ENCODE results near the gene TANC1.
"Not testable (repeated sequence)": the region's sequence is repeated elsewhere in the genome, so short reads cannot be mapped to it uniquely, and the experiment has no call there.

Gene TANC1

DNA sequence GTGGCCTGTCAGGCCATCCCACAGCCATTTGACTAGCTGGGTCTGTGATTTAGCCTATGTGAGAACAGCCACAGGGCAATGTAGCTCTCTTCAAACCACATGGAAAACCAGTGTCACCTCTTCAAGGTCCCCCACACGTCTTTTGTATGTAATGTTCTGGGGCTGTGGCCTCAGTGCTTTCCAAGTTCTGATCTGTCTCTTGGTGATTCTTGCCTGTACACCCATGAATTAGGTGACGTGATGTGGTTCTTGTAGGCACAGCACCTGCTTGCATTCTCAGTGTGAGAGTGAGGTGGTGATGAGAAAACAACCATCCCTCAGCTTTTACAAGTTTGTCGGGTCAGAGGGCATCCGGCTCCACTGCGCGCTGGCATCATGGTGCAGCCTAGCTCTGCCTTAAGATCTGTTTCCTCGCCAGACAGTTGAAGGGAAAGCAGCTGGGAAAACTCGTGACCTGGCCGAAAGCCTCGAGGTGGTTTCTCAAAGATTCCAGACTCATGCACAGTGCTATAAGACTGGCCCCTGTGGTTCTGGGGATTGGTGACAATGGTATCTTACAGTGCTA is 125.8 kb downstream of the TANC1 start:
- DNase-seq = no peak

DNA sequence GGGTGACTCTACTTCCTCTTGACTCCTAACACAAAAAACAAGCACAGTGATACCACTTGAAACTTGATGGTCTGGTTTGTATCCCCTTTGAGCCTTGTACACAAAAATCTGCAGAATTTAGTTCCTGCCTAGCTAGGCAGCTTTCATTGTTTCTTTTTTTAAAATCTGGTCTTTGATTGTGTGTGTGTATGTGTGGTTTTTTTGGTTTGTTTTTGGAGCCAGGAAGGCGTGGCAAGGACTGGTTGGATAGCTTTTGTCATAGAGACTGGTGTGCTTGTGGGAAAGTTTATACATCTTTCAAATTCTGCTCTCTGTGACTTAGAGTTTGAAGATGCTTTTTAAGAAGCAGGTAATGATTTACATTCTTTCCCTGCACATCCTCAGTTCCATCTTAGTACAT is 127.4 kb downstream of the TANC1 start:
- no peak for DNase-seq

DNA sequence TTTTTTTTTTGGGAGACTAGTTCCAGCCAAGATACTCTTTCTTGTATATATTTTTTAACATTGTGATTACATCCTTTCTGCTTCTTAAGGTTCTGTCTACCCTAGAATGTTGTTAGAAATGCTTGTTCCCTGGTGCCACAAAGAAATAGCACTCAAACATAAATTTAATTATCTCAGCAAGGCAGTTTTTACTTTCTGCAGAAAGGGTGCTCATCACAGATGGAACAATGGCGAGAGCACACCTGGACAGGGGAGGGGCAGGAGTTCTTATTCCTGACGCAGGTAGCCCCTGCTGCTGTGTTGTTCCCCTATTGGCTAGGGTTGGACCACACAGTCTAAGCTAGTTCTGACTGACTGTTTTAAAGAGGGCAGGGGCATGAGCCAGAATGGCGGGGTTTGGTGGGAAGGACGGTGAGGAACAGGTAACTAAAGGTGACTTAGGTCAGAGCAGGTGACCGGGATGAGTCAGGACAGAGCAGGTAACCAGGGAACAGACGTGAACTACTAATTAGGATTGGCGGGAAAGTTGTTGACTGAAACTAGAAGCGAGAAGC is 127.9 kb downstream of the TANC1 start:
- DNase-seq = not testable (repeated sequence)

GRCh38 chr2:159096901-159097300 is 128.5 kb downstream of the TANC1 start:
- no peak for DNase-seq

- no peak for DNase-seq
These were observed 129.9 kb downstream of the TANC1 start for GRCh38 chr2:159098361-159098760.

DNA sequence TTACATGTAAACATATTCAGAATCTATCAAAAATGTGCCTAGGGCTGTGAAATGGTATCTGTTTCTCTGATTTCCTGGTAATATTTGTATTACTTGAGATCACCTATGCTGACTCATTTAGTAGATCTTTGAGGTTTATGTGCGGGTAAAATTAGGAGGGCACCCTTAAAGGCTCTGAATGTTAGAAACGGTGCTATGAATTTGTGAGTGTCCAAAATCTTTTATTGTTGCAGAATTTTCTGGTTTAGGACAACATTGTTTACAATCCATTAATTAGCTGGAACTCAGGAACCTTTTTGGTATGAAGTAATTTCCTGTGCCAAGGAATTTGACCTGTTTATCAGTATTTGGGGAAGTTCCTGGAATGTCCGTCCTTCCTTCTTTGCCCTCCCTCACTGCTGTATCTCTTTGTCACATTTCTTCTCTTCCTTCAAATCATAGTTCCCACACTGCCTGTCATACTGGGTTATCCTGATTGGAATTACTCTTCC is 130.5 kb downstream of the TANC1 start:
- DNase-seq = no peak

GRCh38 chr2:159101755-159102489 is 133.5 kb downstream of the TANC1 start:
- DNase-seq = no peak

DNA sequence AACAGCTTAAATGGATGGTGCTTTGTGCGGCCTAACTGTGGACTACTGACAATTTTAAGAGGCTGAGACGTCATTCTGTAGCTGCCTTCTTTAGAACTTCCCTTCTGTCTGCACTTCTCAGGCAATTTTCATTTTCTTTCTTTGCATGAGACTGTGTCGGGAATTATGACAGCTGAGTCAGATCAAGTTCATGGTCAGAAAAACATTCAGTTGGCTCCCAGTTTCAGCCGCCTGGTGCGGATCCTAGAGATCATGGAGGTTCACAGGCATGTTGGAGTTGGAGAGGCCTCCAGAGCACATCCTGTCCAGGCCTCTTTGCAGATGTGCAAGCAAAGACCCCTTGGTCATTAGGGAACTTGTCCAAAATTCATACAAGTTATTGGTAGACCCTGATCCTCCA is 135.0 kb downstream of the TANC1 start:
- DNase-seq = no peak

DNA sequence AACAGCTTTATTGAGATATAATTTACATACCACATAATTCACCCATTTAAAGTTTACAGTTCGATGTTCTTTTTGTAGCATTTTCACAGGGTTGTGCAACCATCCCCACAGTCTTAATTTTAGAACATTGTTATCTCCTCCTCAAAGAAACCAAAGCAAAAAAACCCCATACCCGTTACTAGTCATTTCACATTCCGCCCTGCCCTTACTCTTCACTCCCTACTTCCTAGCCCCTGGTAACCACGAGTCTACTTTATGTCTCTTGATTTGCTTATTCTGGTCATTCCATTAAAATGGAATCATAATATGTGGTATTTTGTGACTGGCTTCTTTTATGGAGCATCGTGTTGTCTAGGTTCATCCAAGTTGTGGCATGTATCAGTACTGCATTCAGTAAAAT is 137.7 kb downstream of the TANC1 start:
- DNase-seq = no peak

DNA sequence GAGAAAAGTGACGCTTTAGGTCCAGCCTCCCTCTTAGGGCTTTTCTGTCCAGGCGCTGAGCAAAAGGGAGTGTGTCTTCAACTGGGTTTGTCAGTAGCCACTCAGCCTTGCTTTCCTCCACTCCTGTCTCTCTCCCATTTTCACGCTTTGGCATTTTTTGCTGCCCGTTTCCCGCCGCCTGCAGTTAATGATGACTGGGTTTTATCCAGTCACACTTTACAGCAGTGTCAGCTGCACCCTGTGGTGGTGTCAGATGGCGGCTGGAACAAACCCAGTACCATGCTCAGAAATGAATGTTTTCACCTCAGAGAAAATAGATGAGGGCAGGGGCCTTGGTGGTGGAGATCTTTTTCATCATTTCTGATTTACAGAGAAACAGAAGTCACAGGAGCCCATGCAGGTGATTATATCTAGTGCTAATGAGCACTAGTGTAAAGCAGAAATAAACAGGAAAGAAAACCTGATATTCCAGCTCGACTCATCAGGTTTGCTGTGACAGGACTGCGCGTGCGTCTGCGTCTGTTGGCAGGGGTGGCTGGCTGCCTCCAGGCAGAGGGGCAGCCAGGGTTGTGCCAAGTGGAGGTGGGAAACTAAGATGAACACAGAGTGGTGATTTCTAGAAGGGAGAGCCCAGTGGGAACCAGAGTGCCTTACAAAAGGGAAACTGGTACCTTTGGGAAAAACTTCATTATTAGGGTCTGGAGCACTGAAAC is 139.9 kb downstream of the TANC1 start:
- DNase-seq = no peak

DNA sequence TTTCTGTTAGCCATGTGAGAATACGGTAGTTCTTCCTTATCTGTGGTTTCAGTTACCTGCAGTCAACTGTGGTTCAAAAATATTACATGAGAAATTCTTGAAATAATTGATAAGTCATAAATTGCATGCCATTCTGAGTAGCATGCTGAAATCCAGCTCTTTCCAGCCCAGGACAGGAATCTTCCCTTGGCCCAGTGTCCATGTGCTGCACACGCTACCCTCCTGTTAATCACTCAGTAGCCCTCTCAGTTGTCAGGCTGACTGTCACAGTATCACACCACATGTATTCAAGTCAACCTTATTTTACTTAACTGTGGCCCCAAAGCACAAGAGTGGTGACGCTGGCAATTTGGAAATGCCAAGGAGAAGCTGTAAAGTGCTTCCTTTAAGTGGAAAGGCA is 141.1 kb downstream of the TANC1 start:
- no peak for DNase-seq

DNA sequence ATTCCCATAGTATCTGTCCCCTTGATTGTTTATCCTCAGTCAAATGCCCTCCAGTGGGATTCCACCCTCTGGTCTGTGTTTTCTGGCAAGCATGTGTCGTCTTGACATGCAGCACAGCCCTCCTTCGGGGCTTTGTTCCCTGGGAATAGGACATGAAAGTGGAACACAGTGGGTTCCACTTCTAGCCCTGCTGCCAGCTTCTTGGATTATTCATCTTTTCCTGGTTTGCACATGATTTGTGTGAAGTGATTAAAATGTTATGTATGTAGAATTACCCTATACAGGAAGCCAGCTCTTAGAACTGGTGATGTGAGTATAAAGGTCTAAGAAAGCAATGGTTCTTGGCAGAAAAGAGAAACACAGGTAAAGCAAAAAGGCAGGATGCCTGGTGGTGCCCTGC is 142.3 kb downstream of the TANC1 start:
- DNase-seq = no peak

- no peak for DNase-seq
These were observed 143.0 kb downstream of the TANC1 start for GRCh38 chr2:159111346-159111927.

- DNase-seq = no peak
These were observed 146.4 kb downstream of the TANC1 start for GRCh38 chr2:159114835-159115234.

DNA sequence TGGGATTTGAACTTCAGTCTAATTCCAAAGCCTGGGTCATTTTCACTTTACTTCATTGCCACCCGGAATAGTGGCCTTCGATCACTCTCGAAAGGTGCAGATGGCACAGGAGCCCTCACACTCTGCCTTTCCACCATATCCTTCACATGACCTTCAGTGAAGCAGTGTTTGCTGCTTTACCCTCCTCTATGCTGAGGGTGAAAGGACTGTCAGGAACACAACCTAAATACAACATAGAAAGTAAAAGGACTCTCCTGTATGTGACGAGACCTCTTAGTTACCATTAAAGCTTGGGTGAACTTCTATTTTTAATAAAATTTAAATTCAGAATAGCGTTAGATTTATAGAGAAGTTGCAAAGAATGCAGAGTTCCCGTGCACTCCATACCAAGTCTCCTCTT is 148.5 kb downstream of the TANC1 start:
- DNase-seq = no peak

- DNase-seq = no peak
These were observed 149.2 kb downstream of the TANC1 start for GRCh38 chr2:159117658-159118057.

DNA sequence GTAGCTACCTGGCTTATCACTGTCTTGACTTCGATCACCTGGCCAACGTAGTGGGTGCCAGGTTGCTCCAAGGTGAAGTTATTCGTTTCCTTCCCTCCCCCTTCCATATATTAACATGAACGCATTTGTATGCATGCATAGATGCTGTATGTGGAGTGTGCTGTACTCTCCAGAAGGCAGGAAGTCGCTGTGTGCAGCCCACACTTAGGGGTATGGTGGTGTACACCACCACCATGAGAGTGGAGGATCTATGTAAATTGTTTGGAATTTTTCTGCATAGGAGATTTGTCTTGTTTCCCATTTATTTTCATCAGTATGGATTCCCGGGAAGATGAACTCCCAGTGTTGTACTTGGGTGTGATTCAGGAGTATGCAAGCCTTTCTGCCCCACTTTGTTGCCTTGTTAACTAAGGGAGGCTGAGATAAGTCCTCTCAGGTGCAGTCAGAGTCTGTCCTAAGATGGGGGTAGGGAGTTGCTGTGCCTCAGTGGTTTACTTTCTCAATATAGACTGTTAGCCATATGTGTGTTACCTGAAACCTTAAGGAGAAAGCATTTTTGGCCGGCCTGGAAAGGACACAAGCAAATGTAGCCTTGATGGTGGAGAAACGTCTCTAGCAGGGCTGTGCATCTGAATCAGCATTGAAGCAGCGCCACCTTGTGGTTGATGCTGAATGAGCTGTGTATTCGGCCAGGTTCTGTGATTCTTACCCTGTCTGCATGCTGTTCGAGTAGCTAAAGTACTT is 149.8 kb downstream of the TANC1 start:
- peak; percentile 75 for DNase-seq

- no peak for DNase-seq
These were observed 150.5 kb downstream of the TANC1 start for GRCh38 chr2:159118859-159119500.

DNA sequence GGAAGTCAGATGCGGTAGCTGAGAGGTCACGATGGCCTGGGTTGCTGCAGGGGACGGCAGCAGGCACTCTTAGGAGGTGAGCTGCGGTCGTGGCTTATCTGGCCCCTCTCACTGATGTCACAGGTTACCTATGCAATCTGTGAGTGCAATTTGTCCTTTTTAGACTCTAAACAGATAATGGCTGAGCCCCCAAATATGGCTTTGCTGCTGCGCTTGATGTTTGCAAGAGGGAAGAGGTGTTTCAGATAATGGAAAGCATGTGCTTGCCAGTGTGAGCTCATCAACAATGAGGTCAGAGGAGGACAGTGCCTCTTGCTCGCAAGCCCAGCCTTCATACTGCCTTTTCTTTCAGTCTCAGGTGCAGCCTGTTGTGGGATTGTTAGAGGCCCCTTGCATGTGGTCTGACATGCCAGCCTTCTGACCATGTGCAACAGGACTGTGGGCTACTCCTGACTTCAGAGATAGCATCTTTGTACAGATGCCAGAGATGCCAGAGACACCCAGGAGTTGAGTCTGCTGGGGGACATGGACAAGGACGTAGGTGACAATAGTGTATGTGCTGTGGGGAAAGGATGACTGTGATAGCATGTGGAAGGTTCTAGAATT is 151.3 kb downstream of the TANC1 start:
- no peak for DNase-seq

GRCh38 chr2:159123786-159124185 is 155.3 kb downstream of the TANC1 start:
- DNase-seq = no peak

GRCh38 chr2:159124441-159124911 is 156.0 kb downstream of the TANC1 start:
- DNase-seq = no peak
